SU-DHL-6 (cell line): ENCODE results near the gene HIBADH.

ENCODE experiments used
- H2AFZ ChIP-seq: fragments of 200-600 bp; sonication (generic); 2 replicates; pipeline ENCODE4 v1.6.1; 2014; ENCODE audit warnings: low read depth, mild to moderate bottlenecking, moderate library complexity, mixed read lengths, antibody characterized with exemption, low read length; ENCODE audit not compliant: severe bottlenecking
- H3F3A ChIP-seq: fragments of 200-600 bp; shearing (Covaris generic); 2 replicates; pipeline ENCODE4 v1.6.0; 2016; ENCODE audit warnings: antibody characterized with exemption, mild to moderate bottlenecking; ENCODE audit not compliant: insufficient read depth
- H3K27ac ChIP-seq: fragments of 200-600 bp; sonication (generic); 2 replicates; pipeline ENCODE4 v1.5.1; 2016; ENCODE audit warnings: low read depth, mild to moderate bottlenecking, low read length, moderate library complexity, mixed read lengths
- H3K27me3 ChIP-seq: fragments of 200-600 bp; sonication (generic), shearing (Covaris generic); 2 replicates; pipeline ENCODE4 v1.6.0; 2014; ENCODE audit warnings: mild to moderate bottlenecking, low read length
- H3K36me3 ChIP-seq: fragments of 200-600 bp; sonication (generic); 2 replicates; pipeline ENCODE4 v1.6.1; 2014; ENCODE audit warnings: mild to moderate bottlenecking, low read length, mixed read lengths
- H3K4me2 ChIP-seq: fragments of 300-600, 200-600 bp; shearing (Covaris generic), sonication (generic); 2 replicates; pipeline ENCODE4 v1.6.0; 2014; ENCODE audit warnings: low read length, low read depth, mild to moderate bottlenecking; ENCODE audit not compliant: poor library complexity, severe bottlenecking
- H3K4me3 ChIP-seq: fragments of 200-600 bp; sonication (generic); 2 replicates; pipeline ENCODE4 v1.5.1; 2014; ENCODE audit warnings: antibody characterized with exemption, low read length, mild to moderate bottlenecking, mixed read lengths; ENCODE audit not compliant: insufficient read depth, poor library complexity, severe bottlenecking
- H3K79me2 ChIP-seq: fragments of 200-600 bp; sonication (generic); 2 replicates; pipeline ENCODE4 v1.6.1; 2014; ENCODE audit warnings: mild to moderate bottlenecking, low read length, moderate library complexity; ENCODE audit not compliant: insufficient read depth
- H3K9ac ChIP-seq: fragments of 200-600 bp; sonication (generic); 2 replicates; pipeline ENCODE4 v1.7.0; 2014; ENCODE audit warnings: mild to moderate bottlenecking, low read length
- H3K9me2 ChIP-seq: fragments of 200-600 bp; sonication (generic); replicated peaks from 2 replicates; pipeline ENCODE4 v1.6.1; 2014; ENCODE audit warnings: low read length; ENCODE audit not compliant: insufficient read depth
- H3K9me3 ChIP-seq: fragments of 200-600 bp; sonication (generic); 2 replicates; pipeline ENCODE4 v1.6.1; 2014; ENCODE audit warnings: low read length, mixed read lengths; ENCODE audit not compliant: insufficient read depth
- H4K20me1 ChIP-seq: fragments of 200-600 bp; sonication (generic); 2 replicates; pipeline ENCODE4 v1.6.1; 2014; ENCODE audit warnings: low read depth, mild to moderate bottlenecking, antibody characterized with exemption, low read length, moderate library complexity, mixed read lengths
- CTCF ChIP-seq: fragments of 200-600 bp; sonication (generic); IDR thresholded peaks from one replicate; pipeline ENCODE4 v1.5.1; 2017; ENCODE audit warnings: antibody characterized with exemption, mild to moderate bottlenecking, low read length, moderate library complexity; ENCODE audit not compliant: insufficient read depth, poor library complexity, severe bottlenecking
- EZH2phosphoT487 ChIP-seq: fragments of 200-600 bp; sonication (generic), shearing (Covaris generic); conservative IDR thresholded peaks from 2 replicates; pipeline ENCODE4 v1.6.1; 2018; ENCODE audit warnings: mild to moderate bottlenecking, antibody characterized with exemption, low read length, moderate library complexity, mixed read lengths

HIBADH gene

GRCh38 chr7:27526611-27527347 is 135.9 kb downstream of the HIBADH start:
- 0 out of 2 replicates have a peak, but pooled peaks cover 10% of the 10 kb centered on the region for H3K36me3 ChIP-seq
- no peaks in the 10 kb centered on the region for H3K9me2 ChIP-seq
- no peaks in the 10 kb centered on the region for H3K9me3 ChIP-seq
- no peak overlapping the region for H2AFZ ChIP-seq
- H3F3A ChIP-seq: no peaks in the 10 kb centered on the region
- no peak overlapping the region for H3K4me3 ChIP-seq
- H3K27me3 ChIP-seq: no peaks in the 10 kb centered on the region
- H4K20me1 ChIP-seq: no peaks in the 10 kb centered on the region
- H3K79me2 ChIP-seq: no peaks in the 10 kb centered on the region
- H3K27ac ChIP-seq: no peak overlapping the region
- no peak overlapping the region for H3K4me2 ChIP-seq
- H3K9ac ChIP-seq: no peak overlapping the region
- TF ChIP-seq CTCF: no peak
- no peak for TF ChIP-seq EZH2phosphoT487

- H3K4me3 ChIP-seq: no peak overlapping the region
- no peaks in the 10 kb centered on the region for H3K27me3 ChIP-seq
- no peaks in the 10 kb centered on the region for H3K9me3 ChIP-seq
- H3K79me2 ChIP-seq: no peaks in the 10 kb centered on the region
- no peaks in the 10 kb centered on the region for H3F3A ChIP-seq
- H3K9me2 ChIP-seq: no peaks in the 10 kb centered on the region
- no peak overlapping the region for H3K9ac ChIP-seq
- H3K27ac ChIP-seq: no peak overlapping the region
- 0 out of 2 replicates have a peak, but pooled peaks cover 10% of the 10 kb centered on the region for H3K36me3 ChIP-seq
- no peak for TF ChIP-seq EZH2phosphoT487
- no peak for TF ChIP-seq CTCF
- no peak overlapping the region for H2AFZ ChIP-seq
- H4K20me1 ChIP-seq: no peaks in the 10 kb centered on the region
- no peak overlapping the region for H3K4me2 ChIP-seq
These were observed 136.6 kb downstream of the HIBADH start for GRCh38 chr7:27526131-27526530.

- no peak overlapping the region for H3K4me3 ChIP-seq
- H3F3A ChIP-seq: no peaks in the 10 kb centered on the region
- no peak overlapping the region for H3K27ac ChIP-seq
- no peak overlapping the region for H2AFZ ChIP-seq
- H3K4me2 ChIP-seq: no peak overlapping the region
- H3K9ac ChIP-seq: no peak overlapping the region
- no peaks in the 10 kb centered on the region for H4K20me1 ChIP-seq
- no peaks in the 10 kb centered on the region for H3K79me2 ChIP-seq
- TF ChIP-seq CTCF (no peak), EZH2phosphoT487 (no peak)
- no peaks in the 10 kb centered on the region for H3K27me3 ChIP-seq
- no peaks in the 10 kb centered on the region for H3K9me3 ChIP-seq
- H3K36me3 ChIP-seq: 0 out of 2 replicates have a peak, but pooled peaks cover 10% of the 10 kb centered on the region
- H3K9me2 ChIP-seq: no peaks in the 10 kb centered on the region
These were observed 139.4 kb downstream of the HIBADH start for GRCh38 chr7:27523321-27523720.
